GM18517 (cell line): Measurements from ENCODE around the gene OR51L1.
"Not testable (repeated sequence)": the region's sequence is repeated elsewhere in the genome, so short reads cannot be mapped to it uniquely, and the experiment has no call there.

ENCODE experiments used
- ATAC-seq: cut with Tn5 transposase; IDR thresholded peaks from one replicate; pipeline ENCODE4 v1.9.1; 2021; ENCODE audit warnings: mild to moderate bottlenecking, moderate library complexity; ENCODE audit not compliant: unreplicated experiment

OR51L1 gene, protein sequence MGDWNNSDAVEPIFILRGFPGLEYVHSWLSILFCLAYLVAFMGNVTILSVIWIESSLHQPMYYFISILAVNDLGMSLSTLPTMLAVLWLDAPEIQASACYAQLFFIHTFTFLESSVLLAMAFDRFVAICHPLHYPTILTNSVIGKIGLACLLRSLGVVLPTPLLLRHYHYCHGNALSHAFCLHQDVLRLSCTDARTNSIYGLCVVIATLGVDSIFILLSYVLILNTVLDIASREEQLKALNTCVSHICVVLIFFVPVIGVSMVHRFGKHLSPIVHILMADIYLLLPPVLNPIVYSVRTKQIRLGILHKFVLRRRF

DNA sequence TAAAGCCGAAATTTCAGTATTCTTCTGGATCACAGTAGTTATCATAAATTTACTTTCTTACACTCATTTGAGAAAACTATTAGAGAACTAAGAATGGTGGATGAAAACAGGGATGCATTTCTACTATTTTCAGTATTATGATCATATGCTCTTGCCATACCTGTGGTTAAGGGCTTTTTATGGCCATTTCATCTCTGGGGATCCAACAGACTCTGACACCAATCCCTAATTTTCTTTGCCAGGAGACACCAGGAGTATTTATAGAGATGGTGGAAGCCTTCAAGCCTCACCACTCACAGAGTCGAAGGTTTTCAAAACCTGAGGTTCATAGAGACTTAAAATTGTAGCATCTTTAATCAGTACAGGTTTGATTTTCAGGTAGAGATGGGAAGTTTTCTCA, at the start of gene OR51L1:
Gene OR51L1, plus strand, starts transcription at position 301 of the 400 bp plus-strand sequence. CDS start 4,132 bp downstream, outside the sequence.
- ATAC-seq = no peak

DNA sequence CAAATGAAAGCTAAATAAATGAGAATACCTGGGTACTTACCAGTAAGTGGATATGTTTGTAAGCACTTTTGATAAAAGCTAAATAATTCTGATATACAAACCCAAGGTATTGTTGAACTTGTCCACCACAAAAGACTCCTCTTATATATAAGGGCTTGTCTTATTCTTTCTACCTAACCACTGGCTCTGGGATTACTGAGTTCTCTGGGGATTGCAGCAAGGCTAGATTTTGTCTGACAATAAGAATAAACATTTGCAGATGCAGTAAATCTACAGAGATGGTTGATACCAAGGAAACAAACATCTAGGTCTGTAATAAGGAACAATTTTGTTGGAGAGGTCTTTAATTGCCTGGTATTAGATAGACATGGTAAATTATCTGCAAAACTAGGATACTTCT, 47.1 kb upstream of the OR51L1 start, which contains the start of gene OR51A4:
Gene OR51A4, minus strand, starts transcription at position 101 of the 400 bp plus-strand sequence. CDS start 505 bp downstream, outside the sequence.
- no peak for ATAC-seq

- not testable (repeated sequence) for ATAC-seq
Measured at GRCh38 chr11:4955613-4956012, 39.0 kb upstream of the OR51L1 start, which contains the start of gene OR51A2. Gene OR51A2 (minus strand): TSS chr11:4955713. CDS start chr11:4955713, 0 bp downstream.

- no peak for ATAC-seq
Measured at GRCh38 chr11:4957396-4957795, 37.3 kb upstream of the OR51L1 start.

GRCh38 chr11:4960877-4961276, 33.8 kb upstream of the OR51L1 start:
- ATAC-seq = no peak

- ATAC-seq = no peak
Measured at GRCh38 chr11:4962816-4963215, 31.8 kb upstream of the OR51L1 start.

GRCh38 chr11:4975436-4975835, 19.2 kb upstream of the OR51L1 start:
- no peak for ATAC-seq

DNA sequence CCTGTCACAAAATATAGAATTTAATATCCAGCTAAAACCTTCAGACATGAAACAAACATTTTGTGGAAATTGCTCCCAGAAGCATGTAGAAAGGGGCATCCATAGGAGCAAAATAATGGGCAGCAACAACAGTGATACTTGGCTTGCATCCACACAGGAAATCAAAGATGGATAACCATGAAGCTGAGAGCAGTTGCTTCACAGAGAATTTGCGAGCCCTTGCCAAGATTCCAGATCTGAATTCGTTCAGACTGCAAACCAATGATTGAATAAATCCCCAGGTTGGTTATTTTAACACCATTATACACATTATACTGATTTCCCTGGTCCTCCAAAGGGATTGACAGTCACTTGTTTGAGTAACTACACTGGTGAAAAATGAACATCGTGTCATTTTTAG, 15.6 kb upstream of the OR51L1 start:
- ATAC-seq = no peak

DNA sequence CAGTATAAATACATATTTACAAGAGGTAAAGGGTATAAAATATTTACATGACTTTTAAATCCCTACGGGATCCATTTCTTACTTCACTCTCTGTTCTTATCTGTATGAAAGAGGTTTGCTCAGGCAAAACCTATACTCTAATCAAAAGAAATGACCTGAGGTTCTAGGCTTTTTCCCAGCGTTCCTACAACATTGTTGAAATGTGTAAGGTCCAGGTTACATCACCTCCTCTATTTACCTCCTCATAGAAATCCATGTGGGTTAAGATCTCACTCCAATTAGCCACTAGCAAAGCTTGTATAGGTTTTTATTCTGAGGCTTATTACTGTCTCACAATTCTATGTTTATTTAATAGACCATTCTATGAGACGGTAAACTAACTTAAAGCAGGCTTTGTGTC, 12.0 kb upstream of the OR51L1 start:
- no peak for ATAC-seq

GRCh38 chr11:4983841-4984240, 10.8 kb upstream of the OR51L1 start:
- no peak for ATAC-seq

DNA sequence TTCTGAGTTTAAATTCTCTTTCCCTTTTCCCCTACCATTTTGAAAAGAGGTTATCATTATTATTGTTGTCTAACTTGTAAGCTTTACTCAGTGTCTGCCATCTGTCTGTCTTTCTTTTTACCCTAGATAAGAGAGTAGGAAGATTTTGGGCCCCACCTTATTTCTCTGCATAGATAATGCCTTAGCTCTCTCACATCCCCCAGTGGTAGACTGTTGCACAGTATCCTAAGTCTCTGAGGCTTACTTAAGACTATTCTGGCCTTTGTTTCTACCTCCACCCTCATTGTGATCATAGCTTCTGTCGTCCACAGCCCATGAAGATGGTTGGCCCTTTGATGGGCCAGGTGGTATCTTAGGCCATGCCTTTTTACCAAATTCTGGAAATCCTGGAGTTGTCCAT, 3.6 kb upstream of the OR51L1 start:
- no peak for ATAC-seq

DNA sequence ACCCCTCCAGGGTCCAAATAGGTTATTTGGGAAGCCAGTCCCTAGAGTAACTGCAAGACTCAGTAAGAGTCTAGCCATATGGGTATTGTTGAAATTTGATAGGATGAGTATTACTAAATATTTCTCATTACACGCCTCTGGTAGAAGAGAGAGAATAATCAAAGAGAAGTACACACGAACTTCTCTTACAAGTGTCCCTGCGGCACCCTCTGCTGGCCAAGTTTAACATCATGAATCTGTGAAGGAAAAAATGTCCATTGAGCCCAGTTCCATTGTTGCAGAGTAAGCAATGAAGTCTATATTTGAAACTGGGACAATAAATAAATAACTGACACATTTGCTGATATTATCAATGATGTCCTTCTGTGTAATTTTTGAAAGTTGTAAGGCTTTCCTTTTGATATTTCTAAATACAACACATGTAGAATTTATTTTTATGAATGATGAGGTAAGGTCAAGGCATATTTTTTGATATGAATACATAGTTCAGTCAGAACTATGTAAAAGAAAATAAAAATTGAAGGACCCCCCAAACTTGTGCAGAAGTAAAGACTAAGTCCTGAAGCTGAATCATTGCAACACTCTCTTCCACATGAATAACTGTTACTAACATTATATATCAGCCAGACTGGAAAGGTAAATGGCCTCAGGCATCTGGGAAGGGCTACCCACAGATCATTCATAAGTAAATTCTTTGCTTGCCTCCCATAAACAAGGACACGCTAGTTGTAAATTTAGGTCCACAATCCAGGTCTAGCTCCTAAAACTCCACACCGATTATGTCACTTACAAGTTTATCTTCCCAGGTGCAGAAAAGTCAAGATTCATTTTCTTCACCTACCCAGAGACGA, 10.0 kb downstream of the OR51L1 start:
- no peak for ATAC-seq

GRCh38 chr11:5007561-5007960, 12.9 kb downstream of the OR51L1 start:
- ATAC-seq = no peak

DNA sequence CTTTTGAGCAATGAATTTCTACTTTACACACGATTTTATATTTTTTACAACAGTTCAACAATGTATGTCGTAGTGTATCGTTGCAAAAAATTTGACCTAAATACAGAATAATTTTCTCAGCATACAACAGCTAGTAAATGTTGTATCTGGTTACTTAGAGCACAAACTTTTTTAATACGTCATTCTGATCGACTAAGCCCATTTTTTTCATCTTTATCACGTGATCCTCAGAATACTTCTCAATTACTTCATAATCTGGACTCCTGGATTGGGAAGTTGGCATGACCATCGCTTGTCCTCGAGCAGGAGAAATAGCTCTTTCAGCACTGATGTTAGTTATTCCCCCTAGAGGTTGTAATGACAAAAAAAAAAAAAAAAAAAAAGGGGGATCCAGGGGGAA, 16.6 kb downstream of the OR51L1 start:
- no peak for ATAC-seq

- no peak for ATAC-seq
Measured at GRCh38 chr11:5013012-5013411, 18.4 kb downstream of the OR51L1 start.

DNA sequence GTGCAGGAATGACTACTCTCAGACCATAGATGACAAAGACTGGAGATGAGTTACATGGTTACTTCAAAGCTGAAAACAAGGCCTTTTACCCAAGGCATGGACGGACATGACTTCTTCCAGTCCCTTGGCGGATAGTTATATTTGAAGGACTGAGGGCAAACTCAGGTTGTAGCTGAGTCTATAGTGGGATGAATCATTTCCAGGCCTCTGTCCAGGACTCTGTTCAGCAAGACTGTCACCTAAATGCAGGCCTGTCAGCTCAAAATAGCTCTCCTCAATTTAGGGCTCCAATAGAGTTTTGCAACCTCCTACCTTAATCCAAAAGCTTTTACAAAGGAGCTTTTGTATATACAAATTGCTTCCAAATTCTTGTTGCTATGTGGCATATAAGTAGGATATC, 27.3 kb downstream of the OR51L1 start:
- no peak for ATAC-seq

DNA sequence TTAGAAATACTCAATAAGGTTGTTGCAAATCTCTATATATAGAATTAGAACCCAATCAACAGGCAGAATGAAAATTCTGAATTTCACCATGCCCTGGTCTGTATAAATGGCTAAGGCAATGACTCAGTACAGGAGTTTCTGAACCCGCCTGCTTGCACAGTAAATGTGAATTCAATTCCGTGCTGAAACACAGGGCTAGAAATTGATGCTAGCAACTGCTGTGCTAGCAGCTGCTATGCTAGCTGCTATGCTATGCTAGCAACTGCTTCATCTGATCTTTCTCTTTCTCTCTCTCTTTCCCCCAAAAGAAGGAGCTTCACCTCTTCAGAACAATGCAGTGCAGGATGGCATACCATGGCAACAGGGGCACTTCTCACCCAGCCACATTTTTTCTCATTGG, 42.0 kb downstream of the OR51L1 start:
- ATAC-seq = no peak

DNA sequence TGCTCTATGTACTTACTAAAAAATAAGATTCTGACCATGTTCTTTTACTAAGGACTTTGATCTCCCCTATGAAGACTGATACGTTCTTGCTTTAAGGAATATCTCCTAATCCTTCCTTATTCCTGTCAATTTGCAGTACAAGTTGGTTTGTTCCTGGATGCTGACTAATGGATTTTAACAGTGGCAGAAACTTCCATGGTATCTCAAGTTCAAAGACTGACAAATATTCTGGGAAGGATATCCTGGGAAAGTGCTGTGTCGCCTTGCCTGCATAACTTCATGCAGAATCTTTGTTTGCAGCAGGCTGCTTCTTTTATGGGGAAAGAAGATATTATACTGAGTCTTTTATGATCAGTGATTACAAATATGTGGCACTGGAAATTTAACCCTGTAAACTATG, 43.3 kb downstream of the OR51L1 start:
- no peak for ATAC-seq

DNA sequence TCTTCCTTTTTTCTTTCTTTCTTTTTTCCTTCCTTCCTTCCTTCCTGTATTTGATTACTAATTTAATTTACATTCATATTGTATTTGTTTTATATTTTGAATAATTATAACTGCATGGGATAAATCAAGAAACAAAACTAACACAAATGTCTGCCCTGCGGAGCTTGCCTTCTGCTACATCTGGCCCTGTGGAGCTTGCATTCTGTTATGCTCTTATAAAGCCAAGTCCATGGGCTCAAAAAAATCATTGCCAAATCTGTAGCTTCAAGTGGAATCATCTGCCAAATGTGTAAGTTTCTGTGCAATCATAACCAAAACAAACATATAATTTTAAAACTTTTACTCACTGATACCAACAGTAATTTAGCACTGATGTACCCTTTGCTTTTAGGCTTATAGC, 43.7 kb downstream of the OR51L1 start:
- ATAC-seq = no peak

GRCh38 chr11:5040876-5041275, 46.2 kb downstream of the OR51L1 start:
- no peak for ATAC-seq

DNA sequence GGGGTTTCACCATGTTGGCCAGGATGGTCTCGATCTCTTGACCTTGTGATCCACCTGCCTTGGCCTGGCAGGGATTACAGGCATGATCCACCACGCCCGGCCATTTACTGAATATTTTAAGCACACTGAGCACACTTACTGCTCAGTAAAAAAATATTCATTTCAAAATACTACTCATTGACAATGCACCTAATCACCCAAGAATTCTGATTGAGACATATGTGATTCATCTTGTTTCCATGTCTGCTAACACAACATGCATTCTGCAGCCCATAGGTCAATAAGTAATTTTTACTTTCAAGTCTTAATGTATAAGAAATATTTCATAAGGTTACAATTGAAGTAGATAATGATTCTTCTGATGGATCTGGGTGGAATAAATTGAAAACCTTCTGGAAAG, 47.4 kb downstream of the OR51L1 start:
- ATAC-seq = no peak

DNA sequence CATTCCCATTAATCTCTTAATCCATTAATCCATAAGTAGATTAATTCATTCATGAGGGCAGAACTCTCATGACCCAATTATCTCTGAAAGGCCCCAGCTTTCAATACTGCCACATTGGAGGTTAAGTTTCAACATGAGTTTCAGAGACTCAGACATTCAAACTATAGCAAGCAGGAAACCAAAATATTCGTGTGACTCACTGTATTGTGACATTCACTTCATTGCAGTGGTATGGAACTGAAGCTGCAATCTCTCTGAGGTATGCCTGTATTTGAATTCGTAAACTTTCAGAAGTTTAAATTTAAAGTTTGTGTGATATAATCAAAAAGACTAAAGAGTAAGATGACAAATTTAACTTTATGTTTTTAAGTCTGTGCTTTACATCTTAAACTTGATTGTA, 48.7 kb downstream of the OR51L1 start:
- ATAC-seq = no peak
